ENCODE data around the gene NUP205.

NUP205 gene

DNA sequence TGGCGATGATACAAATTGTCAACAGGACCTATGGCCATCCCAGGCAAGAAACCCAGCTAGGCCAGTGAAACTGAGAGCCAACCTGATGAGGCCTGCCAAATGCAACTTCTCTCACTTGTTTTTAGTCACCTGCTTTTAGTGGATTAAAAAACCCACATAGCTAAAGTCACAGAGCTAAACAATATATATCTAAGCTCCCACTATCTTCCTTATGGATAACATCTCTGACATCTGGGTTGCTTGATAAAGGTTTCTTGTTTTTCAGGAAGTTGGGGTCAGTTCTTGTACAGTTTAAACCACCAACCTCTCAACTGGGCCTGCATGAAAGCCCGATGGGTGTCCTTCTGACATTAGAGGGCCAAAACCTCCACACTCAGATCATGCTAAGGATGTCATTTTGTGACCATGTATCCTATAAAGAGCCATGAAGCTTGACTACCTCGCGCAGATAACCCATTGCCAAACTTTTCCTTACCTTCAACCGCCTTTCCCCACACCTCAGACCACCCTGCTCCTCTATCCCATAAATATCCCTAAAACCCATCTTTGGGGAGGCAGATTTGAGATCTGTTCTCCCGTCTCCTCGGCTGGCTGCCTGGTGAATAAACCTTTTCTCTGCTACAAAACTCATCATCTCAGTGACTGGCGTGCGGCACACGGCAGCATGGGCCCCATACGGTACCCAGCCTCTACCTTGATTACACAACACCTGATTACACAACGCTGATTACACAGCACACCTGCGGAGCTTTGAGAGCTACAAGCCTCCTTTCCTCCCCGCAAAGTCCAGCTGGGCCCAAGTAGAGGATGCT, 103.8 kb downstream of the NUP205 start:
- H3K36me3 ChIP-seq (replicated peaks), result no peaks in the 10 kb centered on the region
- TF ChIP-seq CTCF (IDR thresholded peaks at IDR 0.05; ENCODE audit: low read depth, low read length, missing control alignments), result no peak
- H3K27ac ChIP-seq, result no peak overlapping the region
- H3K27me3 ChIP-seq (replicated peaks), result no peaks in the 10 kb centered on the region
- in situ Hi-C loops (cut with HindIII; ENCODE audit: low pct_ligation_motif_present, low sequenced_read_pairs), result no loop called here
- peak overlapping the region; percentile 98 for H3K4me3 ChIP-seq (ENCODE audit: low read depth, low read length)
- DNase-seq, result no peak

DNA sequence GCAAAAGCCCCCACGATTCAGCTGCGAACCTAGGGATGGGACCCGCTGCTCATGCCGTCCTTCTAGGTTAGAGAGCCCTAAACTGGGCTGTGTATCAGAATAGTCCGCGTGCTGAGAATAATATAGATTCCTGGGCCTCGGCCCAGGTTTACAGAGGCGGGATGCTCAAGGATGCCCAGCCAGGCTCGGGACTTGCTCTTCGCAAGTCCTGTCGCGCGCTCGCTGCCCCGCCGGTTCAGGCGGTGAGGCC, 104.3 kb downstream of the NUP205 start:
- H3K27ac ChIP-seq, result peak overlapping the region; percentile 95
- no peaks in the 10 kb centered on the region for H3K27me3 ChIP-seq (replicated peaks)
- H3K4me3 ChIP-seq (ENCODE audit: low read depth, low read length), result peak overlapping the region; percentile 98
- TF ChIP-seq CTCF (IDR thresholded peaks at IDR 0.05; ENCODE audit: low read depth, low read length, missing control alignments), result no peak
- in situ Hi-C loops (cut with HindIII; ENCODE audit: low pct_ligation_motif_present, low sequenced_read_pairs), result no loop called here
- H3K36me3 ChIP-seq (replicated peaks), result no peaks in the 10 kb centered on the region
- DNase-seq, result no peak

GRCh38 chr7:135662373-135663114, 104.8 kb downstream of the NUP205 start, which contains the start of gene STMP1:
Gene STMP1, plus strand, starts transcription at chr7:135662514.
- peak; percentile 92 for DNase-seq
- peak; percentile 69 for TF ChIP-seq CTCF (IDR thresholded peaks at IDR 0.05; ENCODE audit: low read depth, low read length, missing control alignments)
- H3K36me3 ChIP-seq (replicated peaks), result no peaks in the 10 kb centered on the region
- no peaks in the 10 kb centered on the region for H3K27me3 ChIP-seq (replicated peaks)
- in situ Hi-C loops (cut with HindIII; ENCODE audit: low pct_ligation_motif_present, low sequenced_read_pairs), result no loop called here
- peak within 1 kb of the TSS; percentile 98 for H3K4me3 ChIP-seq (ENCODE audit: low read depth, low read length)
- peak within 1 kb of the TSS; percentile 95 for H3K27ac ChIP-seq

- in situ Hi-C loops (cut with HindIII; ENCODE audit: low pct_ligation_motif_present, low sequenced_read_pairs), result no loop called here
- peak overlapping the region; percentile 95 for H3K27ac ChIP-seq
- DNase-seq, result no peak
These were observed 106.4 kb downstream of the NUP205 start for GRCh38 chr7:135664046-135664589.

DNA sequence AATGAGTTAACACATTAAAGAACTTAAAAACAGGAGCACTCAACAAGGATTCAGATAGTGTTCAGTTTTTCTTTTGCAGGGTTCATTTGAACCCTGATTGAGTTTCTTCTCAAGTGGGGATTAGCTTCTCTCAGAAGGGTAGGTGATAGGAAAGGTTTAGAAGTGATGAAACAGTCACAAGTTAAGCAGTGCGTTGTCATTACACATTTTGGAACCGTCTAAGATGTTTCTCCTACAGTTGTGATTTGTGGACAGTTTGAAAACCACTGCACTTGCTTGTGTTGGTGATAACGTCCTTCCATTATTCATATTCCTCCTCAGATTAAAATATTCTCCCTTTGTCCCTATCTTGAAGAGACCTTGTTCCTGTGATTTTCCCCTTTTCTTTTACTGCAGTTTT, 107.3 kb downstream of the NUP205 start:
- Histone ChIP-seq H3K4me3 (ENCODE audit: low read depth, low read length) (no peak overlapping the region), H3K27ac (no peak overlapping the region)

More at GRCh38 chr7:135664046-135664589, 106.4 kb downstream of the NUP205 start:
- no peak for TF ChIP-seq CTCF (IDR thresholded peaks at IDR 0.05; ENCODE audit: low read depth, low read length, missing control alignments)
- Histone ChIP-seq H3K36me3 (replicated peaks) (no peaks in the 10 kb centered on the region), H3K4me3 (ENCODE audit: low read depth, low read length) (no peak overlapping the region), H3K27me3 (replicated peaks) (no peaks in the 10 kb centered on the region)

More for the DNA sequence above, 107.3 kb downstream of the NUP205 start:
- DNase-seq, result no peak
- in situ Hi-C loops (cut with HindIII; ENCODE audit: low pct_ligation_motif_present, low sequenced_read_pairs), result no loop called here
- no peak for TF ChIP-seq CTCF (IDR thresholded peaks at IDR 0.05; ENCODE audit: low read depth, low read length, missing control alignments)
- Histone ChIP-seq H3K36me3 (replicated peaks) (no peaks in the 10 kb centered on the region), H3K27me3 (replicated peaks) (no peaks in the 10 kb centered on the region)
